NCI-H446 treated with DMSO at 0.1 percent for 48 hours (cell line): Measurements from ENCODE around the gene CSRP1.
"Not testable (repeated sequence)": the region's sequence is repeated elsewhere in the genome, so short reads cannot be mapped to it uniquely, and the experiment has no call there.

Source experiments
- DNase-seq: peaks from one replicate; lab custom pipeline; 2025; lab: John Stamatoyannopoulos, UW

Gene CSRP1

GRCh38 chr1:201476670-201477344, 30.1 kb downstream of the CSRP1 start:
- no peak for DNase-seq

GRCh38 chr1:201475915-201476669, 30.8 kb downstream of the CSRP1 start:
- DNase-seq = no peak

GRCh38 chr1:201475130-201475529, 31.8 kb downstream of the CSRP1 start:
- DNase-seq = no peak

- no peak for DNase-seq
Measured at GRCh38 chr1:201473296-201473695, 33.6 kb downstream of the CSRP1 start.

GRCh38 chr1:201472321-201472720, 34.6 kb downstream of the CSRP1 start:
- not testable (repeated sequence) for DNase-seq

GRCh38 chr1:201471772-201472171, 35.2 kb downstream of the CSRP1 start:
- DNase-seq = no peak

GRCh38 chr1:201470581-201470980, 36.3 kb downstream of the CSRP1 start:
- DNase-seq = no peak

GRCh38 chr1:201469645-201470074, 37.3 kb downstream of the CSRP1 start:
- DNase-seq = no peak

GRCh38 chr1:201468844-201469644, 37.9 kb downstream of the CSRP1 start, which contains the start of gene PHLDA3:
PHLDA3 (minus strand) TSS chr1:201469188; CDS start chr1:201468786, 402 bp downstream.
- peak; percentile 28 for DNase-seq

GRCh38 chr1:201468501-201468843, 38.5 kb downstream of the CSRP1 start:
- DNase-seq = no peak

GRCh38 chr1:201466492-201466891, 40.4 kb downstream of the CSRP1 start:
- no peak for DNase-seq

- no peak for DNase-seq
Measured at GRCh38 chr1:201465698-201466290, 41.1 kb downstream of the CSRP1 start.

GRCh38 chr1:201463071-201463552, 43.8 kb downstream of the CSRP1 start:
- DNase-seq = no peak

GRCh38 chr1:201461645-201462441, 45.1 kb downstream of the CSRP1 start:
- DNase-seq = no peak

GRCh38 chr1:201460814-201461644, 45.9 kb downstream of the CSRP1 start:
- no peak for DNase-seq

GRCh38 chr1:201459775-201460174, 47.1 kb downstream of the CSRP1 start:
- DNase-seq = no peak

- DNase-seq = no peak
Measured at GRCh38 chr1:201459052-201459451, 47.9 kb downstream of the CSRP1 start.

GRCh38 chr1:201457508-201457960, 49.4 kb downstream of the CSRP1 start:
- DNase-seq = no peak

- no peak for DNase-seq
Measured at GRCh38 chr1:201456499-201457309, 50.2 kb downstream of the CSRP1 start.
